ENCODE data around the gene STARD10. TPM values are rescaled to one million over a fixed set of nuclear protein-coding genes. Genes with fewer than 3 reads are reported as not detected.

Gene STARD10
- total and polyA plus RNA-seq, 2 of the 8 experiments (the other 6 are each of a cell fraction or from before 2014, with no cell fraction given) = 23.7 to 35.7 TPM

DNA sequence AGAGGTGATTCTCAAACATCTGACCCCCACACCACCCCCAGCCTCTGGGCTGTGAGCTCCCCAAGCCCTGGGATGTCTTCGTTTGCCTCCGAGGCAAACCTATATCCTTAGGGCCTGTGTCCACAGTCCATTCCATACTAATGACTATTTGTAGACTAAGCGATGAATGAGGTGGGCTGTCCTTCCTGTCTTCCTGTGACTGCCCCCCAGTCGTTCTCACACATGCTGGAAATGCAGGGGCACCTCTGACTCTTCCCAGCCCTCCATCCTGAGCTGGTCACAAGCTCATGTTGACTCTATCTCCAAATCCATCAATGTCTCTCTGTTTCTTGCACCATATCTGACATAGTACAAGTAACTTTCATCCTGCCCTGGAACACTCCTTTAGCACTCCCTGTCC is 25.1 kb upstream of the STARD10 start:
- no peak overlapping the region for H3K4ac ChIP-seq (replicated peaks; ENCODE audit: insufficient read length, low read depth, low read length)
- H3K14ac ChIP-seq (ENCODE audit: insufficient read length) = no peak overlapping the region
- H3K4me3 ChIP-seq (ENCODE audit: extremely low read depth in 1 of 4, insufficient read depth in 2 of 4, low read depth in 3 of 4, low read length in 4 of 4) = no peak overlapping the region
- H3K79me2 ChIP-seq (ENCODE audit: control insufficient read depth in 1 of 2, insufficient read depth in 2 of 2, low read length in 2 of 2) = no peaks in the 10 kb centered on the region
- H2BK15ac ChIP-seq (ENCODE audit: low read length) = no peak overlapping the region
- H3K4me2 ChIP-seq (ENCODE audit: insufficient read depth in 1 of 2, low read depth in 2 of 2, low read length in 2 of 2) = no peak overlapping the region
- H4K8ac ChIP-seq (ENCODE audit: extremely low read depth, insufficient read depth, low read length) = no peak overlapping the region
- peaks cover 0 to 19% (median 15%) of the 10 kb centered on the region in 4 experiments; a peak in 5 of 7 replicates for H3K4me1 ChIP-seq (replicated peaks in 1 of 4; ENCODE audit: control insufficient read depth in 3 of 4, insufficient read depth in 4 of 4, low read length in 3 of 4)
- H2BK12ac ChIP-seq (ENCODE audit: low read depth, low read length) = no peak overlapping the region
- no peak overlapping the region for H2BK5ac ChIP-seq (ENCODE audit: low read depth, low read length)
- peaks cover 16% of the 10 kb centered on the region for H3K23me2 ChIP-seq (ENCODE audit: low read depth, low read length)
- no peaks in the 10 kb centered on the region for H3K79me1 ChIP-seq (ENCODE audit: low read depth, low read length)
- H3K9ac ChIP-seq (replicated peaks in 1 of 4; ENCODE audit: extremely low read depth in 1 of 4, low read depth in 3 of 4, low read length in 3 of 4) = no peak overlapping the region
- no peak overlapping the region for H2BK20ac ChIP-seq (ENCODE audit: low read length)
- no peaks in the 10 kb centered on the region for H3K36me3 ChIP-seq (ENCODE audit: control insufficient read depth in 2 of 4, insufficient read depth in 4 of 4, low read length in 3 of 4)
- H2AK5ac ChIP-seq (ENCODE audit: low read depth, low read length) = no peak overlapping the region
- POLR2A ChIA-PET (ENCODE audit: partially characterized antibody) = interaction anchor here (1.3 kb wide), 1 partner anchor 25 kb away, joined by 3 read pairs; the partner anchor contains the start of gene STARD10
- no peak overlapping the region for H3K23ac ChIP-seq (ENCODE audit: insufficient read length)
- CTCF ChIA-PET (ENCODE audit: partially characterized antibody) = interaction anchor here (0.8 to 3.7 kb wide), 7 partner anchors 13 to 358 kb away, joined by 3 to 15 read pairs (median 3); no protein-coding TSS in a partner anchor
- H4K5ac ChIP-seq (ENCODE audit: insufficient read length, low read depth, low read length) = no peak overlapping the region
- H2AFZ ChIP-seq (ENCODE audit: low read length) = no peak overlapping the region
- no peak overlapping the region for H2BK120ac ChIP-seq (replicated peaks; ENCODE audit: low read depth, low read length)
- peaks cover 0 to 2% of the 10 kb centered on the region in 2 experiments for H4K20me1 ChIP-seq (replicated peaks in 1 of 2; ENCODE audit: control insufficient read depth in 1 of 2, insufficient read depth in 2 of 2, low read length in 2 of 2)
- FAIRE-seq = no peak
- H4K91ac ChIP-seq (replicated peaks; ENCODE audit: insufficient read length, low read length) = no peak overlapping the region
- H3K27ac ChIP-seq (ENCODE audit: low read depth, low read length) = no peak overlapping the region
- H3K56ac ChIP-seq (replicated peaks; ENCODE audit: insufficient read length, low read depth, low read length) = no peak overlapping the region
- 86% methylated on average over 4 of the region's 4 CpGs; no CpG with 5 or more reads in 1 of the 2 experiments for WGBS, 2 experiments (ENCODE audit: extremely low coverage in 1 of 2, insufficient coverage in 1 of 2, insufficient read length in 1 of 2, insufficient replicate concordance in 2 of 2, low coverage in 1 of 2, low lambda C conversion rate in 2 of 2, missing lambda C conversion rate in 1 of 2)
- no peak for DNase-seq (ENCODE audit: low read depth in 1 of 2, low spot score in 2 of 2)
- H3K18ac ChIP-seq (ENCODE audit: extremely low read depth, low read length) = no peak overlapping the region; the same call in 1 of the 2 replicates
- peaks cover 0 to 18% (median 15%) of the 10 kb centered on the region in 4 experiments; a peak in 6 of 7 replicates for H3K27me3 ChIP-seq (replicated peaks in 1 of 4; ENCODE audit: control insufficient read depth in 3 of 4, extremely low read depth in 1 of 4, insufficient read depth in 3 of 4, low read length in 3 of 4)
- TF ChIP-seq FOSL1 (IDR thresholded peaks at IDR 0.05; ENCODE audit: insufficient read depth, low read depth, low read length) (no peak), PHF8 (conservative IDR thresholded peaks at IDR 0.05; ENCODE audit: low read depth, low read length) (no peak), RBBP5 (IDR thresholded peaks at IDR 0.05; ENCODE audit: borderline replicate concordance, low read depth, low read length) (no peak)
- no peaks in the 10 kb centered on the region for H3K9me3 ChIP-seq (ENCODE audit: insufficient read depth in 2 of 2, low read depth in 1 of 2, low read length in 1 of 2)

Measured in H1 (cell line).